Stimulated activated CD8-positive, alpha-beta memory T cell treated with anti-CD3 and anti-CD28 coated beads, Interleukin-7, amount 100 ng/mL, for 48 hours (primary cell): Measurements from ENCODE around the gene ENG.

Experiments used
- DNase-seq, 2 donors: peaks; one replicate each; pipeline ENCODE4 v3.0.0-alpha.2; 2020; ENCODE audit warnings: low read depth in 1 of 2; ENCODE audit errors: extremely low read depth in 1 of 2

ENG gene

GRCh38 chr9:127866535-127866934 is 12.1 kb upstream of the ENG start:
- no peak for DNase-seq

GRCh38 chr9:127865645-127866464 is 11.4 kb upstream of the ENG start:
- peak in 1 of 2 donors; percentile 44 for DNase-seq

- no peak for DNase-seq
Measured at GRCh38 chr9:127863191-127863621, 8.7 kb upstream of the ENG start.

GRCh38 chr9:127862075-127863011 is 7.9 kb upstream of the ENG start:
- DNase-seq = no peak

- no peak for DNase-seq
Measured at GRCh38 chr9:127860779-127861178, 6.3 kb upstream of the ENG start.

- no peak for DNase-seq
Measured at GRCh38 chr9:127860260-127860659, 5.8 kb upstream of the ENG start.

GRCh38 chr9:127858041-127858512 is 3.6 kb upstream of the ENG start:
- no peak for DNase-seq

GRCh38 chr9:127857278-127857677 is 2.8 kb upstream of the ENG start:
- DNase-seq = no peak

- DNase-seq = no peak
Measured at GRCh38 chr9:127856729-127857116, 2.3 kb upstream of the ENG start.

GRCh38 chr9:127856094-127856728 is 1.8 kb upstream of the ENG start:
- no peak for DNase-seq

GRCh38 chr9:127855522-127855921 is 1.1 kb upstream of the ENG start:
- no peak for DNase-seq

- no peak for DNase-seq
Measured at GRCh38 chr9:127854960-127855359, 502 bp upstream of the ENG start.

- DNase-seq = no peak
Measured at GRCh38 chr9:127853312-127854183, 910 bp downstream of the ENG start.

- DNase-seq = no peak
Measured at GRCh38 chr9:127852829-127853228, 1.6 kb downstream of the ENG start.

GRCh38 chr9:127850286-127850830 is 4.1 kb downstream of the ENG start:
- DNase-seq = no peak

GRCh38 chr9:127848756-127849504 is 5.5 kb downstream of the ENG start:
- no peak for DNase-seq

- no peak for DNase-seq
Measured at GRCh38 chr9:127847833-127848755, 6.4 kb downstream of the ENG start.

GRCh38 chr9:127847178-127847510 is 7.3 kb downstream of the ENG start:
- no peak for DNase-seq
